ENCODE data around the gene PLXNA1.

The PLXNA1 gene

DNA sequence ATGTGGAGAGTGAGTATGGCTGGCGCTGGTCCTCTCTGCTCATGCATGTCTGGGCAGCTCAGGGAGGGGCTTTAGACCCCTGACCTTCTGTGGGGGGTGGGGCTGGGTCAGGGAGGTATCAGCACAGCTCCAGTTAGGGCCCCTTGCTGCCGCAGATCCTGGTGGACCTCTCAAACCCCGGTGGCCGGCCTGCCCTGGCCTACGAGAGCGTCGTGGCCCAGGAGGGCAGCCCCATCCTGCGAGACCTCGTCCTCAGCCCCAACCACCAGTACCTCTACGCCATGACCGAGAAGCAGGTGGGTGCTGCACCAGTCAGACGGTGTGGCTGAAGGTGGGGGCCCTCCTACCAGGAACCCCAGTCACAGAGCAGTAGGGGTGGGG lies 20.2 kb downstream of the PLXNA1 start:
- DNase-seq: no peak

- DNase-seq: no peak
Measured at GRCh38 chr3:127003601-127004280, 20.8 kb downstream of the PLXNA1 start.

- no peak for DNase-seq
Measured at GRCh38 chr3:127004641-127005397, 21.9 kb downstream of the PLXNA1 start.

DNA sequence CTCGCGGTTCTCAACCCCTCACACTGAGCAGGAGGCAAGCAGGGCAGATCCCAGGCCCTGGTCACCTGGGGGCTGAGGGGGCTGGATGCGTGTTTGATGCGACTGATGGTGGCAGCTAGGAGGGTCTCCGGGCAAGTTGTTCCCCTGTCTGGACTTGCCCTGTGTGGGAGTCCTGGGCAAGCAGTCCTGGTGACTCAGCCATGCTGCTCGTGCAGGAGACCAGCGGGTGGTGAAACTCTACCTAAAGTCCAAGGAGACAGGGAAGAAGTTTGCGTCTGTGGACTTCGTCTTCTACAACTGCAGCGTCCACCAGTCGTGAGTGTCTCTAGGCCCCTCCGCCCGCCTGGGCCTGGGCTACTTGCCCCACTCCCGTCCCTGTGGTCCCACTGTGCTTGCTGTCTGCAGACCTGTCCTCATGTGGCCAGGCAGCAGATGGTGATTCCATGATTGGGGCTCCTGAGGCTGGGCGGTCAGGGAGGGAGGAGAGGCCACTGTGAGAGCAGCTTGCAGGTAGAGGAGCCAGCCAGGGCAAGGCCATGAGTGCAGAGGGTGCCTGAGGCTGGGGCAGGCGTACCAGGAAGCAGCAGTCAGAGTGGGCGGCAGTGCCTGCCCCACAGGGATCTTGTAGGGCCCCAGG lies 23.1 kb downstream of the PLXNA1 start:
- no peak for DNase-seq

GRCh38 chr3:127006781-127007436 lies 24.0 kb downstream of the PLXNA1 start:
- DNase-seq: no peak

GRCh38 chr3:127008236-127008635 lies 25.3 kb downstream of the PLXNA1 start:
- DNase-seq: no peak

DNA sequence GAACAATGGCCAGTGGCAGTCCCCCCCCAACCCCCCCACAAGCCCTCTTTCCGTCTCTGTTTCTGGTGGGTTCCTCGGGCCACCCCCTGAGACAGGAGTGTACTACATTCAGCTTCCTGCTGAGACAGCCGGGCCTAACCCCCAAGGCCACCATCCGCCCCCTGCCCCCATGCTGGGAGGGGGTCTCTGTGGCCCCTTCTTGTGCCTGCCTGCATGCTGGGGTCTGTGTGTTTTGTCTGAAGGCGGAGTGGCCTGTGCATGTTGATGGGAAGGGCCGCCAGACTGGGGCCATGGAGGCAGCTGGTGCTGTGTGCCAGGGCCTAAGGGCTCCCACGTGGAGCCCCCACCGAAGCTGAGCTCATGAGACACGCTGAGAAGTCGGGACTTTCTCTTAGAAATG lies 26.6 kb downstream of the PLXNA1 start:
- DNase-seq: no peak

- DNase-seq: no peak
Measured at GRCh38 chr3:127011270-127011992, 28.5 kb downstream of the PLXNA1 start.

DNA sequence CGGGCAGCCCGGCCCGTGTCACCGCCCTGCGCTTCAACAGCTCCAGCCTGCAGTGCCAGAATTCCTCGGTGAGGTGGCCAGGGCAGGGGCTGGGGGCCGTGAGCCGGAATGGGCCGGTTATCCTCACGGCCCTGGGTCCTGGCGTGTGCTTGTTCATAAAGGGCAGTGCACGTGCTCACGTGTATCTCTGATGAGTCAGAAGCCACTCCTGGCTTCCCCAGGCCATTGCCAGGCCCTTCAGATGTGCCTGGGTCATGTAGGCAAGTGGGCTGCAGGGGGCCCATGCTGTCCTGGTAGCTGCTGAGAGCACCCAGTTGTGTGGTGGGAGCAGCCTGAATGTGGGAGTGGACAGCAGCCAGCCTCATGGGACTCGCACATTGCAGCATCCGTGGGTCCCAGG lies 29.2 kb downstream of the PLXNA1 start:
- no peak for DNase-seq

GRCh38 chr3:127013181-127013580 lies 30.3 kb downstream of the PLXNA1 start:
- DNase-seq: no peak

DNA sequence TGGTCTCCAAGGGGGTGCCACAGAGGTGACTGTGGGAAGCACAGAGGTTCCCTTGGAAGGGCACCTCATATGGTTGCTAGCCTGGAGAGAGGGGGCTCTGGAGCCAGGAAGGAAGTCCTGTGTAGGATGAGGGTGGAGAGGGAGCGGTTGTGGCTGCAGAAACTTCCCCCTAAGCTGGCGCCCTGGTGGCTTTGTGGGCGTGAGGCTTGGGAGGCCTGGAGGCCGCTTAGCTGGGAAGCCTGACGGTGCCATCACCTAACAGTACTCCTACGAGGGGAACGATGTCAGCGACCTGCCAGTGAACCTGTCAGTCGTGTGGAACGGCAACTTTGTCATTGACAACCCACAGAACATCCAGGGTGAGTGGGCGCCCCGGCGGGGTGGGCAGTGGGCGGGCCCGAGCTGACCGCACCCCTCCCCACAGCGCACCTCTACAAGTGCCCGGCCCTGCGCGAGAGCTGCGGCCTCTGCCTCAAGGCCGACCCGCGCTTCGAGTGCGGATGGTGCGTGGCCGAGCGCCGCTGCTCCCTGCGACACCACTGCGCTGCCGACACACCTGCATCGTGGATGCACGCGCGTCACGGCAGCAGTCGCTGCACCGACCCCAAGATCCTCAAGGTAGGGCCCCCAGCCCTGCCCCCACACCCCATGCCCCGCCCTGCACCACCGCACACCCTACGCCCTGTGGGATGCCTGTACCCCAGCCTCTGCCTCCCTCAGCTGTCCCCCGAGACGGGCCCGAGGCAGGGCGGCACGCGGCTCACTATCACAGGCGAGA lies 31.0 kb downstream of the PLXNA1 start:
- DNase-seq: no peak

GRCh38 chr3:127014536-127015281 lies 31.8 kb downstream of the PLXNA1 start:
- no peak for DNase-seq

GRCh38 chr3:127015282-127016042 lies 32.5 kb downstream of the PLXNA1 start:
- no peak for DNase-seq

DNA sequence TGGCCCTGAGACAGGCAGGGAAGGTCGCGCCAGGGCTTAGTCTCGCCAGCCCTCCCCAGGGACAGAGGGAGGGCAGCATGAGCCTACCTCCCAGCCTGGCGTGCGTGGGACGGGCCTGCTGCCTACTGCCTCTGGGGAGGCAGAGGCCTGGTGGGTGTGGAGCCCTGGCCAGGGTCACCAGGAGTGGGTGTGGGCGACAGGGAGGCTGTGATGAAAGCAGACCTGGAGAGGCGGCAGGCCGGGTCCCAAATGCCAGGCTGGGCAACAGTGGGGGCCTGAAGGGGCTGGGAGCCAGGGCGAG lies 33.1 kb downstream of the PLXNA1 start:
- no peak for DNase-seq

GRCh38 chr3:127016461-127016860 lies 33.5 kb downstream of the PLXNA1 start:
- no peak for DNase-seq

DNA sequence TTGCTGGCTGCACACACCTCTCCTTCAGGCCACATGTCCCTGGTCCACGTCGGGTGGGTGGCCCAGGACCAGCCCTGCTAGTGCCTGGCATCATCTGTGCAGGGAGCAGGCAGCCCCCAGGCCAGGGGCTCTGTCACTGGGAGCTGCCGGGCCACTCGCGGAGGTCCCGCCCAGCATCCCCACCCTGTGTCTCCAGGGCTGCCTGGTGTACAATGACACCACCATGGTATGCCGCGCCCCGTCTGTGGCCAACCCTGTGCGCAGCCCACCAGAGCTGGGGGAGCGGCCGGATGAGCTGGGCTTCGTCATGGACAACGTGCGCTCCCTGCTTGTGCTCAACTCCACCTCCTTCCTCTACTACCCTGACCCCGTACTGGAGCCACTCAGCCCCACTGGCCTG lies 34.3 kb downstream of the PLXNA1 start:
- no peak for DNase-seq

DNA sequence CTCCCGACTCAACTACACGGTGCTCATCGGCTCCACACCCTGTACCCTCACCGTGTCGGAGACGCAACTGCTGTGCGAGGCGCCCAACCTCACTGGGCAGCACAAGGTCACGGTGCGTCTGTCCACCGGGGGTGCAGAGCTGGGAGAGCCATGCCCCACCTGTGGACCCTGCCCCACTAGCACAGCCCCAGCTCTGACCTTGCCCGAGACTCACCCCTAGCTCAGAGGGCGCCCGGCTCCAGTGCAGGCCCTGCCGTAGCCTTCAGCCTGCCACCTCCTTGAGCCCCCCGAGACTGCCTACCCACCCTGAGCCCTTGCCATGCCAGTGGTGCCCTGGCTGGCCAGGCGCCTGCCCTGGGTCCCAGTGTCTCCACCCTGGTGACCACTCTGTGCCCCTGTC lies 34.9 kb downstream of the PLXNA1 start:
- DNase-seq: no peak

DNA sequence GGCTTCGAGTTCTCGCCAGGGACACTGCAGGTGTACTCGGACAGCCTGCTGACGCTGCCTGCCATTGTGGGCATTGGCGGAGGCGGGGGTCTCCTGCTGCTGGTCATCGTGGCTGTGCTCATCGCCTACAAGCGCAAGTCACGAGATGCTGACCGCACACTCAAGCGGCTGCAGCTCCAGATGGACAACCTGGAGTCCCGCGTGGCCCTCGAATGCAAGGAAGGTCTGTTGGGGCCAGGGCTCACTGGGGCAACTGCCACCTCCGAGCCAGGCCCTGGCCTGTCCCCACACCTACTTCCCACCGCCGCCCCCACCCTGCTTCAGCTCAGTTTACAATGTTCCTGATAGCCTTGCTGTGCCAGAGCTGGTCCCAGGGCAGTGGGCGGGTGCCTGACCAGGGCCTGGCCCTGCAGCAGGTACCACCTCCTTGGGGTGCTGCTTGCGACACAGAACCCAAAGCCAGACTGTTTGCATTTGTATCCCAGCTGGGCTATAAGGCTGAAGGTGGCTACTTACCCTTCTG lies 35.5 kb downstream of the PLXNA1 start:
- no peak for DNase-seq

DNA sequence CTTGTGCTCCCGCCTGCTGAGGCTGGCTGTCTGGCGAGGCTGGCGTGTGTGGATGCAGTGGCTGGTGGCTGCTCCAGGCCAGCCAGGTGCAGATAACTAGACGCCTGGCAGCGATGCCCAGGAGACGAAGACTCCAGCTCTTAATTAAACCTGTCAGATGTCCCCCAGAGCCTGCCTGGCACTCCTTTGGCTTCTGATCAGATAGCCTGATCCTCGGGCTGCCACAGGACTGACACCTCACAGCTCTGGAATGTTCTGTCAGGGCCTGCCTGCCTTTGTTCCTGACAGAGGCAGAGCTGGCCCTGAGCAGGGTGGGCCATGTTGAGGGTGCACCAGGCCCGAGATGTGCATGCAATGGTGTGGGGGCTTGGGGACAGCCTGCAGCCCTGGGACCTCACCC lies 36.5 kb downstream of the PLXNA1 start:
- no peak for DNase-seq

- no peak for DNase-seq
Measured at GRCh38 chr3:127020543-127020942, 37.6 kb downstream of the PLXNA1 start.

DNA sequence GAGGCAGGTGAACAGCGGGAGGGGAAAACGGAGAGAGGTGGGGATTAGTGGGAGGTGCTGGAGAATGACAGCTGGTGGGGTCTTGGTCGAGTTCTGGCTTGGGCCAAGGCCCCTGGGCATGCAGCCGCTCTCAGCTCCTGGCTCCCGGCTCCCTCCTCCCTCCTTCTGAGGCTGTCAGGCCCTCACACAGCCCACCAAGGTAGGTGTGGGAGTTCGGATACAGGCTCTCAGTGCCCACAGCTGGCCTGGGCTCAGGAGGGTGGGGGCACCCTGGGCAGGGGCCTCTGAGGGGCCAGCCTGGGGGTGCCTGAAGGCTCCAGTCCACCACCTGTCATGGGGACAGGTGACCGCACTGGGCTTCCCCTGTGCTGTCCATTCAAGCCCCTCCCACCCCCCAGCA lies 39.9 kb downstream of the PLXNA1 start:
- no peak for DNase-seq

Measured in amniotic stem cell (primary cell).